Left lung (tissue), 10 donors: ENCODE results near the gene TMEM63C. TPM values are rescaled to one million over a fixed set of nuclear protein-coding genes. Genes with fewer than 3 reads are reported as not detected.

Source experiments
- ATAC-seq: fragments of 200-7000 bp; cut with Tn5 transposase; one replicate; pipeline ENCODE4 v1.9.1; 2020; ENCODE audit warnings: moderate library complexity
- DNase-seq, 4 donors: peaks; one replicate each; pipeline ENCODE4 v3.0.0-alpha.2; 2013 to 2020
- H3K27ac ChIP-seq, 2 donors: fragments of 200-600 bp; sonication (generic) in 1 of 2; one replicate each; pipeline versions ENCODE4 v1.5.0 to v1.8.0; 2020 to 2021
- H3K27me3 ChIP-seq, 2 donors: fragments of 200-600 bp; sonication (generic) in 1 of 2; one replicate each; pipeline versions ENCODE4 v1.5.0 to v1.8.0; 2020 to 2021
- H3K36me3 ChIP-seq, 2 donors: fragments of 200-600 bp; sonication (generic) in 1 of 2; one replicate each; pipeline versions ENCODE4 v1.5.0 to v1.8.0; 2020 to 2021
- H3K4me1 ChIP-seq, 2 donors: fragments of 200-600 bp; one replicate each; pipeline ENCODE4 v1.8.0; 2021
- H3K4me3 ChIP-seq, 2 donors: fragments of 200-600 bp; sonication (generic) in 1 of 2; one replicate each; pipeline versions ENCODE4 v1.5.0 to v1.8.0; 2020 to 2021; ENCODE audit warnings: mild to moderate bottlenecking in 1 of 2
- H3K9me3 ChIP-seq, 2 donors: fragments of 200-600 bp; sonication (generic) in 1 of 2; one replicate each; pipeline versions ENCODE4 v1.5.0 to v1.8.0; 2020 to 2021
- intact Hi-C, 2 donors: fragments of 100-400 bp; cut with DNase I; formaldehyde crosslinking; loops; one replicate each; pipeline versions ENCODE4 v1.11.2 to v1.14.2; 2022
- polyA plus RNA-seq, 6 donors: library from polyadenylated mRNA; unstranded; fragments of 120-200 nt; gene quantifications; one replicate each; pipeline ENCODE4 v1.2.1, GENCODE V29; 2013; ENCODE audit not compliant: insufficient read length in 6 of 6
- total RNA-seq, 2 donors: library from RNA; stranded (reverse); fragmentation: NEBNext Ultra II Directional; extraction: Animal tissue kit (Norgen Biotek cat#: 25700); gene quantifications; one replicate each; pipeline ENCODE4 v1.2.1, GENCODE V29; 2021
- TF ChIP-seq, protein P1 (sequence below), 2 donors: fragments of 200-600 bp; sonication (generic) in 1 of 2; IDR thresholded peaks; one replicate each; pipeline versions ENCODE4 v1.5.0 to v1.8.0; 2021; ENCODE audit warnings: antibody characterized with exemption in 2 of 2
- donor health status: DM: no; HTN: yes; CAD: no.
- donor health status: DM: no; HTN: no; CAD: no.

TMEM63C gene
- total and polyA plus RNA-seq, 8 donors = 0.20 to 2.0 (median 0.88) TPM; not detected in 1

DNA sequence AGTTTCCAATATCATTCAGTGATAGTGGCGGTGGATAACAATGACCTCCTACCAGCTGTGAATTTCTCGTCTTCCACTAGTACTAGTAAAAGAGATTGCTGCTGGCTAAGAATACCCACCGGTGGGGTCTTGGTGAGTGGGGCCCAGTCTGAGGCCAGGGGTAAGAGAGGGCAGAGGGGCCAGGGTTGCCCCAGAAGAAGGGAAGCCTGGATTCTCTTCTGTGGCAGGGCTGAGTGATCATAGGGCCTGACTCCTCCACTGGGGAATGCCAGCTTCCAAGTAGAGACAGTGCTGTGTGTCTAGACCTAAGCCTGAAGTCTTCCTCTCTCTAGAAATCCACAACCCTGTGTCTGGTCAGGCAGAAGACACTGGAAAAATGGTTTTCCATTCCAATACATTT, 5.8 kb upstream of the TMEM63C start:
- Histone ChIP-seq H3K9me3 (peaks cover 0 to under 1% of the 10 kb centered on the region in 2 donors), H3K27ac (no peak overlapping the region), H3K4me3 (no peak overlapping the region), H3K36me3 (no peaks in the 10 kb centered on the region), H3K4me1 (no peaks in the 10 kb centered on the region), H3K27me3 (peaks cover 0 to 22% of the 10 kb centered on the region in 2 donors)
- TF ChIP-seq, protein P1, sequence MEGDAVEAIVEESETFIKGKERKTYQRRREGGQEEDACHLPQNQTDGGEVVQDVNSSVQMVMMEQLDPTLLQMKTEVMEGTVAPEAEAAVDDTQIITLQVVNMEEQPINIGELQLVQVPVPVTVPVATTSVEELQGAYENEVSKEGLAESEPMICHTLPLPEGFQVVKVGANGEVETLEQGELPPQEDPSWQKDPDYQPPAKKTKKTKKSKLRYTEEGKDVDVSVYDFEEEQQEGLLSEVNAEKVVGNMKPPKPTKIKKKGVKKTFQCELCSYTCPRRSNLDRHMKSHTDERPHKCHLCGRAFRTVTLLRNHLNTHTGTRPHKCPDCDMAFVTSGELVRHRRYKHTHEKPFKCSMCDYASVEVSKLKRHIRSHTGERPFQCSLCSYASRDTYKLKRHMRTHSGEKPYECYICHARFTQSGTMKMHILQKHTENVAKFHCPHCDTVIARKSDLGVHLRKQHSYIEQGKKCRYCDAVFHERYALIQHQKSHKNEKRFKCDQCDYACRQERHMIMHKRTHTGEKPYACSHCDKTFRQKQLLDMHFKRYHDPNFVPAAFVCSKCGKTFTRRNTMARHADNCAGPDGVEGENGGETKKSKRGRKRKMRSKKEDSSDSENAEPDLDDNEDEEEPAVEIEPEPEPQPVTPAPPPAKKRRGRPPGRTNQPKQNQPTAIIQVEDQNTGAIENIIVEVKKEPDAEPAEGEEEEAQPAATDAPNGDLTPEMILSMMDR (IDR thresholded peaks at IDR 0.05) = no peak
- ATAC-seq (no peak), DNase-seq (no peak)
- intact Hi-C loops = no loop called here

DNA sequence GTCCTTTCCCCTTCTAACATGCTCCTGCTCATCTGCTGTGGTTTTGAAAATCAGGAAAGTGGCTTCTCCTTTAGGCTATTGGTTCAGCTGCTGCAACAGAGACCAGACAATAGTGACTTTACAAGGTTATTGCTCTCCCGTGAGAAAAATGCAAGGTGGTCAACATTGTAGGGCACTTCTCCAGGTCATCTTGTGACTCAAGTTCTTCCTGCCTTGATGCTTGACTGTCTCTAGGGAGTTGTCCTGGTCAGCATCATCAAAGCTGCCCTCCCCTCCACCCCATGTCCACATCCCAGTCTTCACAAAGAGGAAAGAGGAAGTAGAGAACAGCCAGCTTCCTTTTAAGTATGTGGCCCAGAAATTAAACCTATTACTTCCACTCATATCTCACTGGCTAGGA, 3.9 kb upstream of the TMEM63C start:
- ATAC-seq = no peak
- peaks cover 0 to 12% of the 10 kb centered on the region in 2 donors for H3K4me1 ChIP-seq
- H3K4me3 ChIP-seq = no peak overlapping the region
- intact Hi-C loops = no loop called here
- no peaks in the 10 kb centered on the region for H3K9me3 ChIP-seq
- no peak overlapping the region for H3K27ac ChIP-seq
- TF ChIP-seq, protein P1 (IDR thresholded peaks at IDR 0.05) = no peak
- no peak for DNase-seq
- H3K36me3 ChIP-seq = no peaks in the 10 kb centered on the region
- peaks cover 14 to 41% of the 10 kb centered on the region in 2 donors for H3K27me3 ChIP-seq

DNA sequence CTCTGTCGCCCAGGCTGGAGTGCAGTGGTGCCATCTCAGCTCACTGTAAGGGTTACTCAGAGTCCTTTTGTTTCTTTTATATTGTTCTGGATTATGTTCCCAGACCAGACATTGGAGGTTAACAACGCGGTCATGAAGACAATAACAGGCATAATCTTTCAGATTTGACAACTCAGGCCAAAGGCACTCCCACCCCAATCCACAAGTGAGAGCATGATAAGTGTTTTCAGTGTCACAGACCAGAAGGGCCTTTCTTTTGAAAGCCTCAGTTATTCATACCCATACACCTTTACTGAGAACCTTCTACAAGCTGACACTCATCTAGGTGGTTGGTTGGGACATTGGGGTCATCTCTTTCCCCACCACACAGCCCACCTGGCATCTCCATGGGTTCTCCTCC, 2.9 kb upstream of the TMEM63C start:
- TF ChIP-seq, protein P1 (IDR thresholded peaks at IDR 0.05) = no peak
- Histone ChIP-seq H3K9me3 (no peaks in the 10 kb centered on the region), H3K4me3 (no peak overlapping the region), H3K4me1 (peaks cover 0 to 12% of the 10 kb centered on the region in 2 donors), H3K36me3 (no peaks in the 10 kb centered on the region), H3K27ac (no peak overlapping the region), H3K27me3 (peaks cover 14 to 51% of the 10 kb centered on the region in 2 donors)
- no peak for DNase-seq
- intact Hi-C loops = no loop called here
- no peak for ATAC-seq

DNA sequence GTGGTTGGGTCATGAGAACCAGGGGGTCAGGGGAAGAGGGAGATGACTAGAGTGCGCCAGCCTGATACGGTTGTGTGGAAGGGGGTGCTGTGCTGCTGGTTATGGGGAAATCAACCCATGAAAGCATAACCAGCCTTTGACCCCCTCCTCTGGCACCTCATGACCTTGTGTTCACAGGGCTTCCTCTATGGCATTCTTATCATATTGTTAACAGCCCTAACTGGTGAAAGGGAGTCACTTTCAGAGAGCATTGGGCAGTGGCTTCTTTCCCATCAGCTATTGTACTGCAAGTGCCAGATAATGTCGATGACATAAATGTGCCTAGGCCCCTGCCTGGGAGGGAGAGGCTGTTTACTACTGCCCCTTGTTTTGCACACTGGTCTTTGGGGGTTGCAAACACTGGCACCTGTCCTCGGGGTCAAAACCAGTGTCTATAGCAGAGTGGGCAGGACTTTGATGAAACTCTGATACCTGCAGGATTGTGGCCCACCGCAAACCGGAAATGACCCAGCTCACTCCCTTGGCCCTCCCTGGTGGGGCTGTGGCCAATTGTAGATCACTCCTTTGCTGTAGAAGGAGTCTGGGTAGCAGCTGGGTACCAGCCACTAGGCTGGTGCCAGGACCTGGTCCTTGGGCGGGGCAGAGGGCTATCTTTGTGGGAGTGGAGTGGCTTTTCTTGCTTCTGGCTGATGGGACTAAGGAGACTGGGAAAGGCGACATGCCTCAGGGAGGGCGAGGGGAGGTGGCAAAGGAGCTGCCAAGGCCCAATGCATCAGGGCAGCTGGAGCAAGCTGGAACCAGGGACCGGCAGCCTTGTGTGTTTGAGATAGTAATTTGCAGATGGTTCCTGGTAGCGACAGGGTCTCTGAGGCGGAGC, 634 bp upstream of the TMEM63C start:
- DNase-seq (no peak), ATAC-seq (peak; percentile 15)
- no peak overlapping the region for H3K4me3 ChIP-seq
- intact Hi-C loops = no loop called here
- peaks cover 14 to 58% of the 10 kb centered on the region in 2 donors for H3K27me3 ChIP-seq
- TF ChIP-seq, protein P1 (IDR thresholded peaks at IDR 0.05) = no peak
- no peaks in the 10 kb centered on the region for H3K36me3 ChIP-seq
- no peaks in the 10 kb centered on the region for H3K9me3 ChIP-seq
- no peak overlapping the region for H3K27ac ChIP-seq
- peaks cover 0 to 12% of the 10 kb centered on the region in 2 donors for H3K4me1 ChIP-seq

DNA sequence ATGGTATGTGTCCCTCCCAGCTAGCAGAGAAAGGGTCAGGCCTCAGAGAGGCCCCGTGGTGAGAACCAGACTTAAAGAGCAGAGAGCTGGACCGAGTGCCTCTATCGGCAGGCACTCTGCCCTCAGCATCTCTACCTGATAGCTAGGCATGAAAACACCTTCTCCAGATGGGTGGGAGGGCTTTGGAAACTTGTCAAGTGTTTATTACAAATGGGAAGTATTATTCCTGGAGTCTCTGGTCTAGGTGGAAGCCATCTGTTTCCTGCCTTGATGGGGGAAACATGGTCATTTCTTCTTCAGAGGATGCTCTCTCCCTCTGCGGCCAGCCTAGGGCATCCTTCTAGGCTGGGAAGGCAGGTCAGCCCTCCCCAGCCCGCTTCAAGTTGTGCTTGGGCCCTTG, 2.3 kb downstream of the TMEM63C start:
- intact Hi-C loops = no loop called here
- no peak overlapping the region for H3K27ac ChIP-seq
- peaks cover 14 to 63% of the 10 kb centered on the region in 2 donors for H3K27me3 ChIP-seq
- H3K9me3 ChIP-seq = no peaks in the 10 kb centered on the region
- no peak for ATAC-seq
- TF ChIP-seq, protein P1 (IDR thresholded peaks at IDR 0.05) = no peak
- DNase-seq = no peak
- H3K36me3 ChIP-seq = no peaks in the 10 kb centered on the region
- peaks cover 3 to 12% of the 10 kb centered on the region in 2 donors for H3K4me1 ChIP-seq
- H3K4me3 ChIP-seq = no peak overlapping the region
